Mesodermal cell (in vitro differentiated cells): ENCODE results near the gene ZNF516. TPM values are rescaled to one million over a fixed set of nuclear protein-coding genes. Genes with fewer than 3 reads are reported as not detected.
"Not testable (repeated sequence)": the region's sequence is repeated elsewhere in the genome, so short reads cannot be mapped to it uniquely, and the experiment has no call there.

Source experiments
- H3K27ac ChIP-seq: 2 replicates; pipeline ENCODE4 v1.7.0; 2013; ENCODE audit warnings: mild to moderate bottlenecking, low read depth, low read length, moderate library complexity; ENCODE audit not compliant: severe bottlenecking
- H3K36me3 ChIP-seq: 2 replicates; pipeline ENCODE4 v1.7.1; 2013; ENCODE audit warnings: mild to moderate bottlenecking, low read length, moderate library complexity; ENCODE audit not compliant: control insufficient read depth, insufficient read depth
- H3K4me1 ChIP-seq: one replicate; pipeline ENCODE4 v1.7.1; 2013; ENCODE audit warnings: mild to moderate bottlenecking, low read length; ENCODE audit not compliant: insufficient read depth, control insufficient read depth, poor library complexity, severe bottlenecking
- H3K4me3 ChIP-seq: 2 replicates; pipeline ENCODE4 v1.7.0; 2013; ENCODE audit warnings: low read length, control low read depth, mild to moderate bottlenecking; ENCODE audit not compliant: insufficient read depth, poor library complexity, severe bottlenecking; ENCODE audit errors: extremely low read depth
- H3K9me3 ChIP-seq: 2 replicates; pipeline ENCODE4 v1.7.1; 2013; ENCODE audit warnings: mild to moderate bottlenecking, low read length, moderate library complexity; ENCODE audit not compliant: control insufficient read depth
- WGBS, 2 experiments: methylation state at CpG; one replicate each; pipeline ENCODE4 v1.1.5; 2013; ENCODE audit warnings: missing lambda C conversion rate in 2 of 2; ENCODE audit not compliant: insufficient coverage in 2 of 2; 5-methylcytosine and 5-hydroxymethylcytosine counted together
- polyA plus RNA-seq, 2 experiments: library from polyadenylated mRNA; stranded (reverse); fragments of 50-300 nt; gene quantifications; one replicate each; pipeline ENCODE4 v1.2.3, GENCODE V29; 2013

ZNF516 gene
- 56.5 TPM for polyA plus RNA-seq (2013, experiment 1 of 2)
- polyA plus RNA-seq (2013, experiment 2 of 2) = 65.2 TPM

GRCh38 chr18:76495006-76495370, at the start of gene ZNF516:
Gene ZNF516, minus strand, starts transcription at chr18:76495242. Its CDS starts 52,188 bp downstream, at chr18:76443054.
- Histone ChIP-seq H3K4me1 (peaks cover 8% of the 10 kb centered on the region), H3K4me3 (peak within 1 kb of the TSS; percentile 65), H3K36me3 (no peaks in the 10 kb centered on the region), H3K27ac (peak within 1 kb of the TSS; percentile 89), H3K9me3 (no peaks in the 10 kb centered on the region)
- 0% methylated on average over 4 to 32 of the region's 64 CpGs for WGBS, 2 experiments

- H3K4me3 ChIP-seq = no peak overlapping the region
- WGBS, 2 experiments = 96 to 97% methylated on average over 4 to 9 of the region's 11 CpGs
- H3K36me3 ChIP-seq = no peaks in the 10 kb centered on the region
- no peaks in the 10 kb centered on the region for H3K4me1 ChIP-seq
- no peaks in the 10 kb centered on the region for H3K9me3 ChIP-seq
- no peak overlapping the region for H3K27ac ChIP-seq
Observed at GRCh38 chr18:76538846-76539245, 43.8 kb upstream of the ZNF516 start.

GRCh38 chr18:76537621-76538020, 42.6 kb upstream of the ZNF516 start:
- no peaks in the 10 kb centered on the region for H3K36me3 ChIP-seq
- H3K9me3 ChIP-seq = no peaks in the 10 kb centered on the region
- no peaks in the 10 kb centered on the region for H3K4me1 ChIP-seq
- no peak overlapping the region for H3K4me3 ChIP-seq
- 95 to 96% methylated on average over 5 to 6 of the region's 8 CpGs for WGBS, 2 experiments
- H3K27ac ChIP-seq = no peak overlapping the region

GRCh38 chr18:76536593-76536992, 41.6 kb upstream of the ZNF516 start:
- H3K27ac ChIP-seq, H3K4me3 ChIP-seq, H3K4me1 ChIP-seq, H3K9me3 ChIP-seq, H3K36me3 ChIP-seq: not testable (repeated sequence)
- 100% methylated on average over 1 of the region's 5 CpGs; no CpG with 5 or more reads in 1 of the 2 experiments for WGBS, 2 experiments

- H3K4me3 ChIP-seq = no peak overlapping the region
- H3K27ac ChIP-seq = no peak overlapping the region
- H3K36me3 ChIP-seq = no peaks in the 10 kb centered on the region
- no peaks in the 10 kb centered on the region for H3K9me3 ChIP-seq
- WGBS, 2 experiments = 91 to 96% methylated on average over 7 of the region's 8 CpGs
- H3K4me1 ChIP-seq = peaks cover 8% of the 10 kb centered on the region
Observed at GRCh38 chr18:76532875-76533274, 37.8 kb upstream of the ZNF516 start.

- no peak overlapping the region for H3K27ac ChIP-seq
- H3K9me3 ChIP-seq = no peaks in the 10 kb centered on the region
- WGBS, 2 experiments = 81 to 87% methylated on average over 3 of the region's 9 CpGs
- H3K4me1 ChIP-seq = peaks cover 8% of the 10 kb centered on the region
- no peaks in the 10 kb centered on the region for H3K36me3 ChIP-seq
- no peak overlapping the region for H3K4me3 ChIP-seq
Observed at GRCh38 chr18:76530846-76531245, 35.8 kb upstream of the ZNF516 start.

GRCh38 chr18:76530391-76530790, 35.3 kb upstream of the ZNF516 start:
- WGBS, 2 experiments = 98 to 100% methylated on average over 8 to 11 of the region's 11 CpGs
- peaks cover 8% of the 10 kb centered on the region for H3K4me1 ChIP-seq
- H3K27ac ChIP-seq = no peak overlapping the region
- no peaks in the 10 kb centered on the region for H3K36me3 ChIP-seq
- no peaks in the 10 kb centered on the region for H3K9me3 ChIP-seq
- H3K4me3 ChIP-seq = no peak overlapping the region

GRCh38 chr18:76529433-76529811, 34.4 kb upstream of the ZNF516 start:
- 91 to 92% methylated on average over 22 to 23 of the region's 23 CpGs for WGBS, 2 experiments
- no peaks in the 10 kb centered on the region for H3K9me3 ChIP-seq
- no peak overlapping the region for H3K27ac ChIP-seq
- peaks cover 8% of the 10 kb centered on the region for H3K4me1 ChIP-seq
- H3K4me3 ChIP-seq = no peak overlapping the region
- no peaks in the 10 kb centered on the region for H3K36me3 ChIP-seq

GRCh38 chr18:76528477-76529432, 33.7 kb upstream of the ZNF516 start:
- no peaks in the 10 kb centered on the region for H3K36me3 ChIP-seq
- H3K9me3 ChIP-seq = no peaks in the 10 kb centered on the region
- H3K27ac ChIP-seq = no peak overlapping the region
- H3K4me3 ChIP-seq = no peak overlapping the region
- WGBS, 2 experiments = 45 to 47% methylated on average over 20 to 24 of the region's 28 CpGs
- peaks cover 8% of the 10 kb centered on the region for H3K4me1 ChIP-seq

- Histone ChIP-seq H3K27ac (no peak overlapping the region), H3K36me3 (no peaks in the 10 kb centered on the region), H3K4me1 (peaks cover 8% of the 10 kb centered on the region), H3K9me3 (no peaks in the 10 kb centered on the region), H3K4me3 (no peak overlapping the region)
- WGBS, 2 experiments = 60% methylated on average over 1 of the region's 3 CpGs; no CpG with 5 or more reads in 1 of the 2 experiments
Observed at GRCh38 chr18:76525911-76526310, 30.9 kb upstream of the ZNF516 start.
